Gastrocnemius medialis (tissue), 4 donors: ENCODE data around the gene TMED10.

Source experiments
- CTCF ChIP-seq, 5 experiments: fragments of 450-650 bp in 3 of 5; fragments of 200-600 bp in 2 of 5; sonication (generic) in 2 of 5; IDR thresholded peaks in 4 of 5; conservative IDR thresholded peaks in 1 of 5; 1 replicate in 4 of 5; 2 replicates in 1 of 5; pipeline ENCODE4 v1.5.1; 2016 to 2019; ENCODE audit warnings: antibody characterized with exemption in 5 of 5, mild to moderate bottlenecking in 3 of 5, moderate library complexity in 3 of 5
- POLR2A ChIP-seq, 2 donors: fragments of 450-650 bp; IDR thresholded peaks; one replicate each; pipeline ENCODE4 v1.6.1; 2017; ENCODE audit warnings: antibody characterized with exemption in 2 of 2, mild to moderate bottlenecking in 2 of 2, moderate library complexity in 2 of 2

- TF ChIP-seq CTCF (IDR thresholded peaks at IDR 0.05 in 4 of 5, conservative IDR thresholded peaks at IDR 0.05 in 1 of 5), result no peak
- TF ChIP-seq POLR2A (IDR thresholded peaks at IDR 0.05), result no peak
Observed at GRCh38 chr14:75181293-75182062, 5.1 kb upstream of the TMED10 start.
